ENCODE results near the gene CCDC40. TPM values are rescaled to one million over a fixed set of nuclear protein-coding genes. Genes with fewer than 3 reads are reported as not detected.
A peak's percentile ranks its signal among the peaks of the same experiment; 100 is the strongest.

The CCDC40 gene
- total and polyA plus RNA-seq, 2 of the 13 experiments (the other 11 are each of a cell fraction or from before 2014, with no cell fraction given) = 4.1 to 5.5 TPM

- TF ChIP-seq MTERF4 (CRISPR knock-in tag; IDR thresholded peaks at IDR 0.05) (peak; percentile 67; the same call in 1 of the 2 replicates), TAF1 (CRISPR knock-in tag; IDR thresholded peaks at IDR 0.05) (no peak), GATAD2A (CRISPR knock-in tag; IDR thresholded peaks at IDR 0.05) (peak; percentile 61), HNF4G (IDR thresholded peaks at IDR 0.05; ENCODE audit: borderline replicate concordance, low read depth, low read length) (peak; percentile 55; the same call in 1 of the 2 replicates), HNF4G (CRISPR knock-in tag; IDR thresholded peaks at IDR 0.05; ENCODE audit: borderline replicate concordance, low read depth) (0 out of 2 replicates have a peak, but pooled peaks have one; percentile 35), ONECUT2 (CRISPR knock-in tag; IDR thresholded peaks at IDR 0.05) (no peak), KLF15 (CRISPR knock-in tag; IDR thresholded peaks at IDR 0.05; ENCODE audit: borderline replicate concordance) (peak; percentile 56; the same call in 1 of the 2 replicates), TOPORS (CRISPR knock-in tag; IDR thresholded peaks at IDR 0.05) (0 out of 2 replicates have a peak, but pooled peaks have one; percentile 27), ZMYM4 (CRISPR knock-in tag; IDR thresholded peaks at IDR 0.05) (peak; percentile 63), ZNF720 (CRISPR knock-in tag; IDR thresholded peaks at IDR 0.05) (no peak), ZNF232 (CRISPR knock-in tag; IDR thresholded peaks at IDR 0.05; ENCODE audit: borderline replicate concordance) (no peak), TOE1 (CRISPR knock-in tag; IDR thresholded peaks at IDR 0.05) (no peak), ZBTB46 (CRISPR knock-in tag; IDR thresholded peaks at IDR 0.05; ENCODE audit: borderline replicate concordance) (no peak), GATA4 (IDR thresholded peaks at IDR 0.05; ENCODE audit: borderline replicate concordance, low read depth) (no peak), HOXA9 (CRISPR knock-in tag; IDR thresholded peaks at IDR 0.05; ENCODE audit: borderline replicate concordance) (no peak), AKAP8 (CRISPR knock-in tag; IDR thresholded peaks at IDR 0.05) (peak; percentile 80; the same call in 1 of the 2 replicates), ZNF264 (CRISPR knock-in tag; IDR thresholded peaks at IDR 0.05) (no peak), GPBP1L1 (CRISPR knock-in tag; IDR thresholded peaks at IDR 0.05) (no peak), TBX3 (IDR thresholded peaks at IDR 0.05; ENCODE audit: borderline replicate concordance) (no peak), JUN (CRISPR knock-in tag; IDR thresholded peaks at IDR 0.05) (no peak), ZNF547 (CRISPR knock-in tag; IDR thresholded peaks at IDR 0.05) (peak; percentile 88; the same call in 1 of the 2 replicates), SIN3B (IDR thresholded peaks at IDR 0.05; ENCODE audit: low read length) (no peak), NFKB2 (CRISPR knock-in tag; IDR thresholded peaks at IDR 0.05; ENCODE audit: borderline replicate concordance) (peak; percentile 83; the same call in 1 of the 2 replicates), ZNF367 (CRISPR knock-in tag; IDR thresholded peaks at IDR 0.05; ENCODE audit: borderline replicate concordance) (no peak), TSC22D2 (CRISPR knock-in tag; IDR thresholded peaks at IDR 0.05; ENCODE audit: borderline replicate concordance) (peak; percentile 77; the same call in 1 of the 2 replicates), NCOR1 (IDR thresholded peaks at IDR 0.05; ENCODE audit: borderline replicate concordance, low read length) (no peak; the same call in 1 of the 2 replicates), SSRP1 (CRISPR knock-in tag; IDR thresholded peaks at IDR 0.05) (no peak)
- TF ChIP-seq, protein P1, sequence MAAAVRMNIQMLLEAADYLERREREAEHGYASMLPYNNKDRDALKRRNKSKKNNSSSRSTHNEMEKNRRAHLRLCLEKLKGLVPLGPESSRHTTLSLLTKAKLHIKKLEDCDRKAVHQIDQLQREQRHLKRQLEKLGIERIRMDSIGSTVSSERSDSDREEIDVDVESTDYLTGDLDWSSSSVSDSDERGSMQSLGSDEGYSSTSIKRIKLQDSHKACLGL (CRISPR knock-in tag; IDR thresholded peaks at IDR 0.05) = no peak
Measured at GRCh38 chr17:80008383-80008840, 28.0 kb upstream of the CCDC40 start (continued).
